SK-N-SH (cell line): ENCODE measurements around the gene CDK6. TPM values are rescaled to one million over a fixed set of nuclear protein-coding genes. Genes with fewer than 3 reads are reported as not detected.

Experiments
- CTCF ChIA-PET: fragments of 300-600, 350-600 bp; formaldehyde crosslinking; extraction: SDS; loops from one replicate; lab custom pipeline; 2021; lab: Yijun Ruan, JAX
- POLR2A ChIA-PET: fragments of 350-600 bp; sonication (Branson Sonifier 250); formaldehyde crosslinking; extraction: SDS; loops from one replicate; lab custom pipeline; 2020; ENCODE audit warnings: antibody characterized with exemption, inconsistent platforms; lab: Yijun Ruan, JAX
- DNase-seq: peaks from one replicate; pipeline ENCODE4 v3.0.0; 2012
- H2AFZ ChIP-seq: fragments of 200-600 bp; sonication (generic); 2 replicates; pipeline ENCODE4 v1.8.1; 2016; ENCODE audit warnings: antibody characterized with exemption, mild to moderate bottlenecking, low read depth
- H3F3A ChIP-seq: fragments of 200-600 bp; sonication (generic); replicated peaks from 2 replicates; pipeline ENCODE3; 2016; ENCODE audit warnings: antibody characterized with exemption, mild to moderate bottlenecking; ENCODE audit not compliant: insufficient read depth
- H3K27ac ChIP-seq, 2 experiments: fragments of 200-500 bp in 1 of 2; fragments of 200-600 bp in 1 of 2; sonication (Bioruptor generic) in 1 of 2; sonication (generic), shearing (Covaris generic) in 1 of 2; 2 replicates each; pipeline versions ENCODE4 v1.5.1 to v1.6.1; 2014 to 2016; ENCODE audit warnings: low read depth in 2 of 2, inconsistent platforms in 1 of 2, low read length in 1 of 2, mild to moderate bottlenecking in 1 of 2, mixed read lengths in 1 of 2
- H3K27me3 ChIP-seq: fragments of 200-600 bp; sonication (generic), shearing (Covaris generic); 2 replicates; pipeline ENCODE4 v1.6.1; 2016; ENCODE audit warnings: mixed run types; ENCODE audit not compliant: insufficient read depth
- H3K36me3 ChIP-seq, 2 experiments: fragments of 200-500 bp in 1 of 2; fragments of 200-600 bp in 1 of 2; sonication (Bioruptor generic) in 1 of 2; sonication (generic) in 1 of 2; replicated peaks in 1 of 2; 2 replicates each; pipeline versions ENCODE3 to v1.5.1; 2014 to 2016; ENCODE audit warnings: low read length in 1 of 2, mild to moderate bottlenecking in 1 of 2; ENCODE audit not compliant: insufficient read depth in 2 of 2, control insufficient read depth in 1 of 2
- H3K4me1 ChIP-seq, 2 experiments: fragments of 200-500 bp in 1 of 2; fragments of 200-600 bp in 1 of 2; sonication (Bioruptor generic) in 1 of 2; sonication (generic), shearing (Covaris generic) in 1 of 2; 2 replicates each; pipeline versions ENCODE4 v1.5.1 to v1.6.1; 2014 to 2016; ENCODE audit warnings: low read depth in 1 of 2, low read length in 1 of 2, mixed run types in 1 of 2; ENCODE audit not compliant: insufficient read depth in 2 of 2, control insufficient read depth in 1 of 2
- H3K4me2 ChIP-seq: fragments of 200-600 bp; sonication (generic), shearing (Covaris generic); 2 replicates; pipeline ENCODE4 v1.6.1; 2017; ENCODE audit warnings: mixed run types
- H3K4me3 ChIP-seq, 2 experiments: fragments of 200-500 bp in 1 of 2; fragments of 200-600 bp in 1 of 2; sonication (Bioruptor generic) in 1 of 2; sonication (generic), shearing (Covaris generic) in 1 of 2; 2 replicates each; pipeline versions ENCODE4 v1.5.1 to v1.8.1; 2014 to 2016; ENCODE audit warnings: low read depth in 2 of 2, inconsistent platforms in 1 of 2, low read length in 1 of 2, mild to moderate bottlenecking in 1 of 2, mixed read lengths in 1 of 2, moderate library complexity in 1 of 2
- H3K79me2 ChIP-seq: fragments of 200-600 bp; sonication (generic); 2 replicates; pipeline ENCODE4 v1.8.1; 2017; ENCODE audit warnings: mild to moderate bottlenecking; ENCODE audit not compliant: insufficient read depth
- H3K9ac ChIP-seq: fragments of 200-600 bp; sonication (generic); 2 replicates; pipeline ENCODE4 v1.6.1; 2017; ENCODE audit warnings: mixed run types
- H3K9me2 ChIP-seq: fragments of 200-600 bp; sonication (generic); 2 replicates; pipeline ENCODE4 v1.6.1; 2017; ENCODE audit warnings: mixed run types
- H3K9me3 ChIP-seq: fragments of 200-600 bp; sonication (generic); 2 replicates; pipeline ENCODE4 v1.6.1; 2017; ENCODE audit warnings: mixed run types, mild to moderate bottlenecking, moderate library complexity
- H4K20me1 ChIP-seq: fragments of 200-600 bp; sonication (generic); 2 replicates; pipeline ENCODE4 v1.6.1; 2017; ENCODE audit warnings: mild to moderate bottlenecking, mixed run types; ENCODE audit not compliant: insufficient read depth
- EP300 ChIP-seq, 2 experiments: IDR thresholded peaks; 2 replicates each; pipeline versions ENCODE4 v1.4.0 to v1.6.1; 2012; ENCODE audit warnings: borderline replicate concordance in 1 of 2, low read depth in 1 of 2, low read length in 1 of 2
- FOSL2 ChIP-seq: IDR thresholded peaks from 2 replicates; pipeline ENCODE4 v1.4.0; 2012; ENCODE audit warnings: low read depth, mild to moderate bottlenecking, moderate library complexity, borderline replicate concordance
- GABPA ChIP-seq: IDR thresholded peaks from 2 replicates; pipeline ENCODE4 v1.4.0; 2012; ENCODE audit warnings: low read depth, mild to moderate bottlenecking
- JUND ChIP-seq: IDR thresholded peaks from 2 replicates; pipeline ENCODE4 v1.4.0; 2012
- MEF2A ChIP-seq: IDR thresholded peaks from 2 replicates; pipeline ENCODE4 v1.4.0; 2012; ENCODE audit warnings: low read depth, borderline replicate concordance
- NRF1 ChIP-seq: IDR thresholded peaks from 2 replicates; pipeline ENCODE4 v1.6.1; 2012; ENCODE audit warnings: low read depth, mild to moderate bottlenecking, low read length
- USF1 ChIP-seq: IDR thresholded peaks from 2 replicates; pipeline ENCODE4 v1.4.0; 2012; ENCODE audit warnings: low read depth, borderline replicate concordance
- ZBTB33 ChIP-seq: IDR thresholded peaks from 2 replicates; pipeline ENCODE4 v1.4.0; 2012; ENCODE audit warnings: low read depth, borderline replicate concordance
- WGBS: methylation state at CpG from one replicate; pipeline ENCODE4 v1.1.6; 2017; ENCODE audit warnings: low lambda C conversion rate; 5-methylcytosine and 5-hydroxymethylcytosine counted together
- polyA plus RNA-seq, 3 experiments: library from polyadenylated mRNA; depleted of rRNA; stranded (reverse); fragments of >200 nt; gene quantifications; 2 replicates each; pipeline ENCODE4 v1.2.3, GENCODE V29; 2012
- TF ChIP-seq, protein P1 (sequence below): IDR thresholded peaks from 2 replicates; pipeline ENCODE4; 2012
- TF ChIP-seq, protein P2 (sequence below): IDR thresholded peaks from 2 replicates; pipeline ENCODE4 v1.6.1; 2012; ENCODE audit warnings: mild to moderate bottlenecking, low read depth, low read length, moderate library complexity

Gene CDK6
- polyA plus RNA-seq, 1 of the 3 experiments (the other 2 are of a cell fraction): 30.3 TPM

DNA sequence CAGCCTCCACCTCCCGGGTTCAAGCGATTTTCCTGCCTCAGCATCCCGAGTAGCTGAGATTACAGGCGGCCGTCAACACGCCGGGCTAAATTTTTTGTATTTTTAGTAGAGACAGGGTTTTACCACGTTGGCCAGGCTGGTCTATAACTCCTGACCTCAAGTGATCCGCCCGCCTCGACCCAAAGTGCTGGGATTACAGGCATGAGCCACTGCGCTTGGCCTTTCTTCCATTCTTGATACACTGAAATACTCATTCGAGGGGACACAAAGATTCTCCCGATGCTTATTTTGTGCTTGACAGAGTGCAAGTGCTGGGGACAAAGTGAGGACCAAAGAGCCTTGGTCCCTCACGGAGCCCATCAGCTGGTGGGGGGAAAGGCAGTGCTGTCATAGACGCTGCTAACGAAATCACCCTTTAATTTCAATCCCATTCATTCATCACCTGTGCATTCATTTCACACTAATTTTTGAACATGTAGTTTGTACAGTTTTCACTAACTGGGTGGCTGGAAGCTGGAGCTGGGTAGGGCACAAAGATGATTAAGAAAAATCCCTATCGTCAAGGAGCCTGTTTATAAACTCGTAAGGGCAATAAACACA, 245.6 kb downstream of the CDK6 start:
- CTCF ChIA-PET: interaction anchor here (0.6 to 10.5 kb wide), 21 partner anchors 8 to 464 kb away, joined by 3 to 126 read pairs (median 4); partner anchors contain the start of genes PEX1 and RBM48
- H2AFZ ChIP-seq: peak overlapping the region; percentile 84

More for the DNA sequence above, 245.6 kb downstream of the CDK6 start:
- no peak for DNase-seq
- H3K9me3 ChIP-seq: no peaks in the 10 kb centered on the region
- H3K4me3 ChIP-seq: peak overlapping the region; percentile 82 to 90
- TF ChIP-seq JUND: no peak
- TF ChIP-seq NRF1: no peak
- no peak for TF ChIP-seq GABPA
- TF ChIP-seq, protein P1, sequence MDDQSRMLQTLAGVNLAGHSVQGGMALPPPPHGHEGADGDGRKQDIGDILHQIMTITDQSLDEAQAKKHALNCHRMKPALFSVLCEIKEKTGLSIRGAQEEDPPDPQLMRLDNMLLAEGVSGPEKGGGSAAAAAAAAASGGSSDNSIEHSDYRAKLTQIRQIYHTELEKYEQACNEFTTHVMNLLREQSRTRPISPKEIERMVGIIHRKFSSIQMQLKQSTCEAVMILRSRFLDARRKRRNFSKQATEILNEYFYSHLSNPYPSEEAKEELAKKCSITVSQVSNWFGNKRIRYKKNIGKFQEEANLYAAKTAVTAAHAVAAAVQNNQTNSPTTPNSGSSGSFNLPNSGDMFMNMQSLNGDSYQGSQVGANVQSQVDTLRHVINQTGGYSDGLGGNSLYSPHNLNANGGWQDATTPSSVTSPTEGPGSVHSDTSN: no peak
- TF ChIP-seq USF1: no peak
- TF ChIP-seq FOSL2: no peak
- TF ChIP-seq ZBTB33: no peak
- TF ChIP-seq, protein P2, sequence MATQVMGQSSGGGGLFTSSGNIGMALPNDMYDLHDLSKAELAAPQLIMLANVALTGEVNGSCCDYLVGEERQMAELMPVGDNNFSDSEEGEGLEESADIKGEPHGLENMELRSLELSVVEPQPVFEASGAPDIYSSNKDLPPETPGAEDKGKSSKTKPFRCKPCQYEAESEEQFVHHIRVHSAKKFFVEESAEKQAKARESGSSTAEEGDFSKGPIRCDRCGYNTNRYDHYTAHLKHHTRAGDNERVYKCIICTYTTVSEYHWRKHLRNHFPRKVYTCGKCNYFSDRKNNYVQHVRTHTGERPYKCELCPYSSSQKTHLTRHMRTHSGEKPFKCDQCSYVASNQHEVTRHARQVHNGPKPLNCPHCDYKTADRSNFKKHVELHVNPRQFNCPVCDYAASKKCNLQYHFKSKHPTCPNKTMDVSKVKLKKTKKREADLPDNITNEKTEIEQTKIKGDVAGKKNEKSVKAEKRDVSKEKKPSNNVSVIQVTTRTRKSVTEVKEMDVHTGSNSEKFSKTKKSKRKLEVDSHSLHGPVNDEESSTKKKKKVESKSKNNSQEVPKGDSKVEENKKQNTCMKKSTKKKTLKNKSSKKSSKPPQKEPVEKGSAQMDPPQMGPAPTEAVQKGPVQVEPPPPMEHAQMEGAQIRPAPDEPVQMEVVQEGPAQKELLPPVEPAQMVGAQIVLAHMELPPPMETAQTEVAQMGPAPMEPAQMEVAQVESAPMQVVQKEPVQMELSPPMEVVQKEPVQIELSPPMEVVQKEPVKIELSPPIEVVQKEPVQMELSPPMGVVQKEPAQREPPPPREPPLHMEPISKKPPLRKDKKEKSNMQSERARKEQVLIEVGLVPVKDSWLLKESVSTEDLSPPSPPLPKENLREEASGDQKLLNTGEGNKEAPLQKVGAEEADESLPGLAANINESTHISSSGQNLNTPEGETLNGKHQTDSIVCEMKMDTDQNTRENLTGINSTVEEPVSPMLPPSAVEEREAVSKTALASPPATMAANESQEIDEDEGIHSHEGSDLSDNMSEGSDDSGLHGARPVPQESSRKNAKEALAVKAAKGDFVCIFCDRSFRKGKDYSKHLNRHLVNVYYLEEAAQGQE: no peak
- no peak for TF ChIP-seq EP300 (IDR thresholded peaks at IDR 0.05; ENCODE audit: borderline replicate concordance in 1 of 2, low read depth in 1 of 2, low read length in 1 of 2)
- no peak for TF ChIP-seq MEF2A
- H3K36me3 ChIP-seq: peaks cover 14 to 15% of the 10 kb centered on the region in 2 experiments
- peaks cover 14 to 21% of the 10 kb centered on the region in 2 experiments; a peak in 3 of 4 replicates for H3K4me1 ChIP-seq
- H3K9me2 ChIP-seq: no peaks in the 10 kb centered on the region
- no peak overlapping the region for H3K9ac ChIP-seq
- H4K20me1 ChIP-seq: peaks cover 38% of the 10 kb centered on the region
- 42% methylated on average over 19 of the region's 19 CpGs for whole genome bisulfite sequencing
- peak overlapping the region; percentile 81 for H3K4me2 ChIP-seq
- H3F3A ChIP-seq: peaks cover 11% of the 10 kb centered on the region
- H3K27ac ChIP-seq: no peak overlapping the region
- POLR2A ChIA-PET: interaction anchor here (0.7 to 1.5 kb wide), 3 partner anchors 9 to 62 kb away, joined by 3 to 12 read pairs (median 4); partner anchors contain the start of genes PEX1 and RBM48
- no peaks in the 10 kb centered on the region for H3K27me3 ChIP-seq
- H3K79me2 ChIP-seq: peaks cover 43% of the 10 kb centered on the region
